ENCODE results near the gene EYS. TPM values are rescaled to one million over a fixed set of nuclear protein-coding genes. Genes with fewer than 3 reads are reported as not detected.

EYS gene
- total and polyA plus RNA-seq, 8 donors: 0.03 to 0.25 (median 0.13) TPM

GRCh38 chr6:65110031-65110430 is 597.0 kb downstream of the EYS start:
- no peak for TF ChIP-seq CTCF (IDR thresholded peaks at IDR 0.05)
- H3K9me3 ChIP-seq: no peaks in the 10 kb centered on the region
- 14 to 26% methylated on average over 3 of the region's 3 CpGs for WGBS, 2 donors
- H3K27ac ChIP-seq: no peak overlapping the region
- no peaks in the 10 kb centered on the region for H3K27me3 ChIP-seq
- no peaks in the 10 kb centered on the region for H3K36me3 ChIP-seq
- no peaks in the 10 kb centered on the region for H3K4me1 ChIP-seq
- FAIRE-seq (no peak), DNase-seq (no peak), ATAC-seq (no peak)
- H3K4me3 ChIP-seq: no peak overlapping the region
- intact Hi-C loops (cut with DNase I): no loop called here

GRCh38 chr6:65098349-65098748 is 608.7 kb downstream of the EYS start:
- intact Hi-C loops (cut with DNase I): no loop called here
- no peak for FAIRE-seq
- TF ChIP-seq CTCF (IDR thresholded peaks at IDR 0.05): no peak
- Histone ChIP-seq H3K4me1 (no peaks in the 10 kb centered on the region), H3K36me3 (no peaks in the 10 kb centered on the region), H3K9me3 (no peaks in the 10 kb centered on the region), H3K27me3 (no peaks in the 10 kb centered on the region), H3K4me3 (no peak overlapping the region), H3K27ac (no peak overlapping the region)
- DNase-seq: no peak
- ATAC-seq: no peak
- WGBS, 2 donors: 41 to 45% methylated on average over 1 of the region's 1 CpG

- ATAC-seq: no peak
- no peak overlapping the region for H3K27ac ChIP-seq
- WGBS, 2 donors: 92 to 95% methylated on average over 8 of the region's 8 CpGs
- H3K27me3 ChIP-seq: no peaks in the 10 kb centered on the region
- no peaks in the 10 kb centered on the region for H3K36me3 ChIP-seq
- no peak overlapping the region for H3K4me3 ChIP-seq
- no peak for TF ChIP-seq CTCF (IDR thresholded peaks at IDR 0.05)
- no peaks in the 10 kb centered on the region for H3K4me1 ChIP-seq
- no peaks in the 10 kb centered on the region for H3K9me3 ChIP-seq
- intact Hi-C loops (cut with DNase I): no loop called here
- no peak for FAIRE-seq
- DNase-seq: no peak
These were observed 615.5 kb downstream of the EYS start for GRCh38 chr6:65091561-65091960.

GRCh38 chr6:65088575-65088974 is 618.5 kb downstream of the EYS start:
- no peak for TF ChIP-seq CTCF (IDR thresholded peaks at IDR 0.05)
- Histone ChIP-seq H3K9me3 (no peaks in the 10 kb centered on the region), H3K4me3 (no peak overlapping the region), H3K36me3 (no peaks in the 10 kb centered on the region), H3K27ac (no peak overlapping the region), H3K4me1 (no peaks in the 10 kb centered on the region), H3K27me3 (no peaks in the 10 kb centered on the region)
- no peak for DNase-seq
- 89 to 91% methylated on average over 3 of the region's 3 CpGs for WGBS, 2 donors
- no peak for ATAC-seq
- FAIRE-seq: no peak
- intact Hi-C loops (cut with DNase I): no loop called here

- H3K27me3 ChIP-seq: no peaks in the 10 kb centered on the region
- DNase-seq (no peak), FAIRE-seq (no peak), ATAC-seq (no peak)
- TF ChIP-seq CTCF (IDR thresholded peaks at IDR 0.05): no peak
- intact Hi-C loops (cut with DNase I): no loop called here
- no peaks in the 10 kb centered on the region for H3K9me3 ChIP-seq
- no peaks in the 10 kb centered on the region for H3K4me1 ChIP-seq
- no peak overlapping the region for H3K27ac ChIP-seq
- 96 to 98% methylated on average over 1 of the region's 1 CpG for WGBS, 2 donors
- no peak overlapping the region for H3K4me3 ChIP-seq
- no peaks in the 10 kb centered on the region for H3K36me3 ChIP-seq
These were observed 625.3 kb downstream of the EYS start for GRCh38 chr6:65081756-65082155.
